NB4 (cell line): ENCODE measurements around the gene STAG1.
"Not testable (repeated sequence)": the region's sequence is repeated elsewhere in the genome, so short reads cannot be mapped to it uniquely, and the experiment has no call there.

Experiments used
- DNase-seq: peaks from one replicate; pipeline ENCODE4 v3.0.0; 2010; ENCODE audit warnings: low read depth
- H3K4me3 ChIP-seq: one replicate; pipeline ENCODE4 v1.5.1; 2011; ENCODE audit warnings: mild to moderate bottlenecking, low read depth, low read length, moderate library complexity
- CTCF ChIP-seq: IDR thresholded peaks from one replicate; pipeline ENCODE4 v1.5.1; 2012; ENCODE audit warnings: low read depth, low read length
- MAX ChIP-seq: IDR thresholded peaks from 2 replicates; pipeline ENCODE4 v1.6.1; 2011; ENCODE audit warnings: low read depth, low read length
- MYC ChIP-seq: IDR thresholded peaks from 2 replicates; pipeline ENCODE4 v1.6.1; 2011; ENCODE audit warnings: low read depth, low read length
- POLR2A ChIP-seq: IDR thresholded peaks from 2 replicates; pipeline ENCODE4 v1.6.1; 2011; ENCODE audit warnings: mild to moderate bottlenecking; ENCODE audit not compliant: insufficient read length; ENCODE audit errors: extremely low read depth

STAG1 gene

GRCh38 chr3:136343446-136343845 lies 408.7 kb downstream of the STAG1 start:
- no peak for DNase-seq
- H3K4me3 ChIP-seq: no peak overlapping the region

GRCh38 chr3:136336329-136337100 lies 415.7 kb downstream of the STAG1 start:
- H3K4me3 ChIP-seq: no peak overlapping the region
- TF ChIP-seq CTCF (no peak), MYC (no peak), POLR2A (no peak), MAX (no peak)
- DNase-seq: no peak

More at GRCh38 chr3:136343446-136343845, 408.7 kb downstream of the STAG1 start:
- TF ChIP-seq POLR2A: no peak
- no peak for TF ChIP-seq CTCF
- no peak for TF ChIP-seq MYC
- no peak for TF ChIP-seq MAX

GRCh38 chr3:136334726-136335125 lies 417.5 kb downstream of the STAG1 start:
- DNase-seq: not testable (repeated sequence)

GRCh38 chr3:136334209-136334608 lies 418.0 kb downstream of the STAG1 start:
- H3K4me3 ChIP-seq: no peak overlapping the region
- DNase-seq: no peak
- TF ChIP-seq POLR2A: no peak
- no peak for TF ChIP-seq CTCF
- no peak for TF ChIP-seq MYC
- no peak for TF ChIP-seq MAX

More at GRCh38 chr3:136334726-136335125, 417.5 kb downstream of the STAG1 start:
- H3K4me3 ChIP-seq: not testable (repeated sequence)

GRCh38 chr3:136332776-136333175 lies 419.4 kb downstream of the STAG1 start:
- H3K4me3 ChIP-seq: no peak overlapping the region
- TF ChIP-seq MYC (no peak), MAX (no peak), POLR2A (no peak), CTCF (no peak)
- DNase-seq: no peak

- H3K4me3 ChIP-seq: no peak overlapping the region
- TF ChIP-seq CTCF: no peak
- TF ChIP-seq MYC: no peak
- no peak for TF ChIP-seq POLR2A
- no peak for TF ChIP-seq MAX
- DNase-seq: no peak
These were observed 419.9 kb downstream of the STAG1 start for GRCh38 chr3:136332302-136332701.
